ENCODE results near the gene BEND6.

DNA sequence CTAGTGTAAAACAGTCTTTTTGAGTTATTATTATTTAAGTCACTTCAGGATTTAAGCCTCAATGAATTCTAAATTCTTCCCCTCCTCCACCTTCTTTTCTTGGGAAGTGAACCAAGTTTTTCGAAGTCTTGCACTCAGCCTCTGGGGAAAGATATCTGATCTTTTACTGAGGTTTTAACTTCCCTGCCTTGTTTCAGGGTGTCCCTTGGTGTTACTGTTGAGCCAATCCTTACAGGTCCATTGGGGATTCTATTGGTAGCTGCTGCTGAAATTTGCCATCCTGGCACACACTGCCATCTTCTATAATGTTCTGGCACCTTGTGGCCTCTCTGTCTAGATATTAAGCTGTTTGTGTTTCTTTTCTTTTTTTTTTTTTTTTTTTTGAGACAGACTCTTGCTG is 31.7 kb downstream of the BEND6 start:
- TF ChIP-seq, protein P1, sequence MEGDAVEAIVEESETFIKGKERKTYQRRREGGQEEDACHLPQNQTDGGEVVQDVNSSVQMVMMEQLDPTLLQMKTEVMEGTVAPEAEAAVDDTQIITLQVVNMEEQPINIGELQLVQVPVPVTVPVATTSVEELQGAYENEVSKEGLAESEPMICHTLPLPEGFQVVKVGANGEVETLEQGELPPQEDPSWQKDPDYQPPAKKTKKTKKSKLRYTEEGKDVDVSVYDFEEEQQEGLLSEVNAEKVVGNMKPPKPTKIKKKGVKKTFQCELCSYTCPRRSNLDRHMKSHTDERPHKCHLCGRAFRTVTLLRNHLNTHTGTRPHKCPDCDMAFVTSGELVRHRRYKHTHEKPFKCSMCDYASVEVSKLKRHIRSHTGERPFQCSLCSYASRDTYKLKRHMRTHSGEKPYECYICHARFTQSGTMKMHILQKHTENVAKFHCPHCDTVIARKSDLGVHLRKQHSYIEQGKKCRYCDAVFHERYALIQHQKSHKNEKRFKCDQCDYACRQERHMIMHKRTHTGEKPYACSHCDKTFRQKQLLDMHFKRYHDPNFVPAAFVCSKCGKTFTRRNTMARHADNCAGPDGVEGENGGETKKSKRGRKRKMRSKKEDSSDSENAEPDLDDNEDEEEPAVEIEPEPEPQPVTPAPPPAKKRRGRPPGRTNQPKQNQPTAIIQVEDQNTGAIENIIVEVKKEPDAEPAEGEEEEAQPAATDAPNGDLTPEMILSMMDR (optimal IDR thresholded peaks at IDR 0.05 in 1 of 3, IDR thresholded peaks at IDR 0.05 in 1 of 3, conservative IDR thresholded peaks at IDR 0.05 in 1 of 3; ENCODE audit: extremely low read depth in 1 of 3, insufficient read depth in 2 of 3, low read length in 3 of 3) = no peak
- no peak for TF ChIP-seq EZH2 (IDR thresholded peaks at IDR 0.05; ENCODE audit: low read length)

All from keratinocyte (primary cell).